Loucy (cell line): ENCODE results near the gene ATOH1.

ENCODE experiments used
- H2AFZ ChIP-seq: fragments of 200-600 bp; sonication (generic); 2 replicates; pipeline ENCODE4 v1.6.0; 2016; ENCODE audit warnings: antibody characterized with exemption, mild to moderate bottlenecking, low read length, moderate library complexity
- H3F3A ChIP-seq: fragments of 200-600 bp; 2 replicates; pipeline ENCODE4 v1.6.0; 2016; ENCODE audit warnings: antibody characterized with exemption, low read depth, mild to moderate bottlenecking
- H3K27me3 ChIP-seq: fragments of 200-600 bp; sonication (generic); 2 replicates; pipeline ENCODE4 v1.6.1; 2014; ENCODE audit warnings: low read length, mild to moderate bottlenecking; ENCODE audit not compliant: insufficient read depth, poor library complexity, severe bottlenecking
- H3K36me3 ChIP-seq: fragments of 200-600 bp; sonication (generic); 2 replicates; pipeline ENCODE4 v1.6.1; 2016; ENCODE audit warnings: low read length; ENCODE audit not compliant: insufficient read depth
- H3K4me1 ChIP-seq: fragments of 200-600 bp; sonication (generic); 2 replicates; pipeline ENCODE4 v1.5.1; 2014; ENCODE audit warnings: low read length, mild to moderate bottlenecking; ENCODE audit not compliant: insufficient read depth, poor library complexity, severe bottlenecking
- H3K4me2 ChIP-seq: fragments of 200-600 bp; sonication (generic); 2 replicates; pipeline ENCODE4 v1.6.0; 2014; ENCODE audit warnings: antibody characterized with exemption, low read length, low read depth, mild to moderate bottlenecking; ENCODE audit not compliant: poor library complexity, severe bottlenecking
- H3K4me3 ChIP-seq: fragments of 200-600 bp; sonication (generic); 2 replicates; pipeline ENCODE4 v1.5.1; 2014; ENCODE audit warnings: low read length, mild to moderate bottlenecking, mixed read lengths; ENCODE audit not compliant: poor library complexity, severe bottlenecking
- H3K79me2 ChIP-seq: fragments of 200-600 bp; sonication (generic); 2 replicates; pipeline ENCODE4 v1.6.1; 2014; ENCODE audit warnings: low read length; ENCODE audit not compliant: insufficient read depth
- H3K9ac ChIP-seq: fragments of 200-600 bp; sonication (generic); 2 replicates; pipeline ENCODE4 v1.6.0; 2014; ENCODE audit warnings: mild to moderate bottlenecking, low read depth, low read length, moderate library complexity; ENCODE audit not compliant: poor library complexity, severe bottlenecking
- H3K9me2 ChIP-seq: fragments of 200-600 bp; sonication (generic); replicated peaks from 2 replicates; pipeline ENCODE4 v1.6.1; 2016; ENCODE audit warnings: low read depth, low read length, mixed read lengths
- H3K9me3 ChIP-seq: fragments of 200-600 bp; sonication (generic); 2 replicates; pipeline ENCODE4 v1.6.1; 2014; ENCODE audit warnings: mild to moderate bottlenecking, antibody characterized with exemption, low read length, low read depth; ENCODE audit not compliant: insufficient read depth
- H4K20me1 ChIP-seq: fragments of 200-600 bp; sonication (generic); 2 replicates; pipeline ENCODE4 v1.6.0; 2014; ENCODE audit warnings: antibody characterized with exemption, low read length, mild to moderate bottlenecking; ENCODE audit not compliant: insufficient read depth, poor library complexity, severe bottlenecking
- EZH2phosphoT487 ChIP-seq: fragments of 200-600 bp; IDR thresholded peaks from 2 replicates; pipeline ENCODE4 v1.6.1; 2018; ENCODE audit warnings: antibody characterized with exemption, mild to moderate bottlenecking, moderate library complexity, borderline replicate concordance
- TF ChIP-seq, protein P1 (sequence below): fragments of 200-600 bp; sonication (generic); conservative IDR thresholded peaks from 2 replicates; pipeline ENCODE4 v1.5.1; 2014; ENCODE audit warnings: mild to moderate bottlenecking, antibody characterized with exemption, low read length

Gene ATOH1, protein sequence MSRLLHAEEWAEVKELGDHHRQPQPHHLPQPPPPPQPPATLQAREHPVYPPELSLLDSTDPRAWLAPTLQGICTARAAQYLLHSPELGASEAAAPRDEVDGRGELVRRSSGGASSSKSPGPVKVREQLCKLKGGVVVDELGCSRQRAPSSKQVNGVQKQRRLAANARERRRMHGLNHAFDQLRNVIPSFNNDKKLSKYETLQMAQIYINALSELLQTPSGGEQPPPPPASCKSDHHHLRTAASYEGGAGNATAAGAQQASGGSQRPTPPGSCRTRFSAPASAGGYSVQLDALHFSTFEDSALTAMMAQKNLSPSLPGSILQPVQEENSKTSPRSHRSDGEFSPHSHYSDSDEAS

DNA sequence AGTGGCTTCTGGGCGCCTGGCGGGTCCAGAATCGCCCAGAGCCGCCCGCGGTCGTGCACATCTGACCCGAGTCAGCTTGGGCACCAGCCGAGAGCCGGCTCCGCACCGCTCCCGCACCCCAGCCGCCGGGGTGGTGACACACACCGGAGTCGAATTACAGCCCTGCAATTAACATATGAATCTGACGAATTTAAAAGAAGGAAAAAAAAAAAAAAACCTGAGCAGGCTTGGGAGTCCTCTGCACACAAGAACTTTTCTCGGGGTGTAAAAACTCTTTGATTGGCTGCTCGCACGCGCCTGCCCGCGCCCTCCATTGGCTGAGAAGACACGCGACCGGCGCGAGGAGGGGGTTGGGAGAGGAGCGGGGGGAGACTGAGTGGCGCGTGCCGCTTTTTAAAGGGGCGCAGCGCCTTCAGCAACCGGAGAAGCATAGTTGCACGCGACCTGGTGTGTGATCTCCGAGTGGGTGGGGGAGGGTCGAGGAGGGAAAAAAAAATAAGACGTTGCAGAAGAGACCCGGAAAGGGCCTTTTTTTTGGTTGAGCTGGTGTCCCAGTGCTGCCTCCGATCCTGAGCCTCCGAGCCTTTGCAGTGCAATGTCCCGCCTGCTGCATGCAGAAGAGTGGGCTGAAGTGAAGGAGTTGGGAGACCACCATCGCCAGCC lies at the start of gene ATOH1:
TSS of gene ATOH1 (plus strand) at position 422 of the 663 bp plus-strand sequence. CDS start at position 596, 174 bp downstream.
- no peaks in the 10 kb centered on the region for H3K4me1 ChIP-seq
- no peaks in the 10 kb centered on the region for H3K9me2 ChIP-seq
- H3K9ac ChIP-seq, result no peak within 1 kb of the TSS
- H3K4me3 ChIP-seq, result no peak within 1 kb of the TSS
- H3K27me3 ChIP-seq, result no peaks in the 10 kb centered on the region
- no peak within 1 kb of the TSS for H3K4me2 ChIP-seq
- no peaks in the 10 kb centered on the region for H3K79me2 ChIP-seq
- no peaks in the 10 kb centered on the region for H4K20me1 ChIP-seq
- TF ChIP-seq EZH2phosphoT487, result no peak
- TF ChIP-seq, protein P1, sequence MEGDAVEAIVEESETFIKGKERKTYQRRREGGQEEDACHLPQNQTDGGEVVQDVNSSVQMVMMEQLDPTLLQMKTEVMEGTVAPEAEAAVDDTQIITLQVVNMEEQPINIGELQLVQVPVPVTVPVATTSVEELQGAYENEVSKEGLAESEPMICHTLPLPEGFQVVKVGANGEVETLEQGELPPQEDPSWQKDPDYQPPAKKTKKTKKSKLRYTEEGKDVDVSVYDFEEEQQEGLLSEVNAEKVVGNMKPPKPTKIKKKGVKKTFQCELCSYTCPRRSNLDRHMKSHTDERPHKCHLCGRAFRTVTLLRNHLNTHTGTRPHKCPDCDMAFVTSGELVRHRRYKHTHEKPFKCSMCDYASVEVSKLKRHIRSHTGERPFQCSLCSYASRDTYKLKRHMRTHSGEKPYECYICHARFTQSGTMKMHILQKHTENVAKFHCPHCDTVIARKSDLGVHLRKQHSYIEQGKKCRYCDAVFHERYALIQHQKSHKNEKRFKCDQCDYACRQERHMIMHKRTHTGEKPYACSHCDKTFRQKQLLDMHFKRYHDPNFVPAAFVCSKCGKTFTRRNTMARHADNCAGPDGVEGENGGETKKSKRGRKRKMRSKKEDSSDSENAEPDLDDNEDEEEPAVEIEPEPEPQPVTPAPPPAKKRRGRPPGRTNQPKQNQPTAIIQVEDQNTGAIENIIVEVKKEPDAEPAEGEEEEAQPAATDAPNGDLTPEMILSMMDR, result no peak
- H3K9me3 ChIP-seq, result no peaks in the 10 kb centered on the region
- H2AFZ ChIP-seq, result no peak within 1 kb of the TSS
- no peaks in the 10 kb centered on the region for H3K36me3 ChIP-seq
- no peaks in the 10 kb centered on the region for H3F3A ChIP-seq

DNA sequence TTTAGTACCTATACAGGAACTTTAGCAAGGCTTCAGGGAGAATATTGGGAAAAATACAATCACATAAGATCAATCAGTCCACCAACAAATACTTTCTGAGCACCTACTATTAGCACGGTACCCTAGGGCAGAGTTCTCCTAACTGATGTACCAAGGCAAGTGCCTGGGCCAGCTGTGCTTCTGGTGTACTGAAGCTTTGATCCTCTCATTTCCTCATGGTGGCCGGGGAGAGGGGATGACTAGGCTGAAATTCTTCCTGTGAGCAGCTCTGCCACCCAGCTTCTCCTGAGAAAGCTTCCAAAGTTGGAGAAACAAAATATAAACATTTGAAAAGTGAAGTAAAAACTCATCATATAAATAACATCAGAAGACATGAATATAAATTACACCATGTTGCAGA lies 49.3 kb upstream of the ATOH1 start:
- Histone ChIP-seq H3F3A (no peaks in the 10 kb centered on the region), H3K36me3 (no peaks in the 10 kb centered on the region), H3K27me3 (no peaks in the 10 kb centered on the region), H3K79me2 (no peaks in the 10 kb centered on the region), H3K9ac (no peak overlapping the region), H4K20me1 (no peaks in the 10 kb centered on the region), H3K4me2 (no peak overlapping the region), H3K9me3 (no peaks in the 10 kb centered on the region), H3K9me2 (no peaks in the 10 kb centered on the region), H3K4me1 (no peaks in the 10 kb centered on the region), H3K4me3 (no peak overlapping the region), H2AFZ (no peak overlapping the region)
- TF ChIP-seq, protein P1, result no peak
- TF ChIP-seq EZH2phosphoT487, result no peak

DNA sequence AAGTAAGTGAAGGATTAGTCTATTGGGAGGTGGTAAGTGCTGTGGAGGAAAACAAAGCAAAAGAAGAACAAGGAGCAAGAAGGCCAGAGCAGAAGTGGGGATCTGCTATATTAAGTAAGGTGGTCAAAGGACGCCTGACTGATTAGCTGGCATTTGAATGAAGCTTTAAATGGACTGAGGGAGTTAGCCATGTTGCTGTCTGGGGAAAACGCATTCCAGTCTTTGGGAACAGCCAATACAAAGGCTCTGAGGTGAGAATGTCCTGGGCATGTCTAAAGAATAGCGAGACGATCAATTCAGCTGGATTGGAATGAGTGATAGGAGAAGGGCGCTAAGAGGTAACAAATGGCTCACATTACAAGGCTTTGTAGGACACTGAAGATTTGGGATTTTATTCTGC lies 48.5 kb upstream of the ATOH1 start:
- Histone ChIP-seq H3K9ac (no peak overlapping the region), H3K4me2 (no peak overlapping the region), H3K36me3 (no peaks in the 10 kb centered on the region), H2AFZ (no peak overlapping the region), H4K20me1 (no peaks in the 10 kb centered on the region), H3K4me1 (no peaks in the 10 kb centered on the region), H3K9me2 (no peaks in the 10 kb centered on the region), H3K27me3 (no peaks in the 10 kb centered on the region), H3F3A (no peaks in the 10 kb centered on the region), H3K9me3 (no peaks in the 10 kb centered on the region), H3K4me3 (no peak overlapping the region), H3K79me2 (no peaks in the 10 kb centered on the region)
- TF ChIP-seq, protein P1, result no peak
- no peak for TF ChIP-seq EZH2phosphoT487
